ENCODE data around the gene TBC1D13. TPM values are rescaled to one million over a fixed set of nuclear protein-coding genes. Genes with fewer than 3 reads are reported as not detected.
A peak's percentile ranks its signal among the peaks of the same experiment; 100 is the strongest.
"Not testable (repeated sequence)": the region's sequence is repeated elsewhere in the genome, so short reads cannot be mapped to it uniquely, and the experiment has no call there.

TBC1D13 gene
- total RNA-seq, 1 donor from 2014 or later = 24.3 TPM

GRCh38 chr9:128771745-128772519 lies 15.1 kb upstream of the TBC1D13 start, which contains the start of gene ZER1:
Gene ZER1 (minus strand): TSS chr9:128771927. CDS start chr9:128755565, 16,362 bp downstream.
- Mint-ChIP-seq H3K36me3 (ENCODE audit: low read depth, unreplicated experiment) (peaks cover 10% of the 10 kb centered on the region), H3K27ac (ENCODE audit: unreplicated experiment) (peak within 1 kb of the TSS; percentile 85), H3K4me3 (ENCODE audit: unreplicated experiment) (peak within 1 kb of the TSS; percentile 97), H3K9me3 (ENCODE audit: unreplicated experiment) (peaks cover 7% of the 10 kb centered on the region), H3K27me3 (ENCODE audit: low read depth, unreplicated experiment) (no peaks in the 10 kb centered on the region), H3K4me1 (ENCODE audit: low read depth, unreplicated experiment) (peaks cover 7% of the 10 kb centered on the region)
- H3K27me3 ChIP-seq (ENCODE audit: insufficient read depth, low read length) = no peaks in the 10 kb centered on the region
- H2AFZ ChIP-seq (ENCODE audit: low read depth, low read length) = peak within 1 kb of the TSS; percentile 100
- H3K4me3 ChIP-seq (ENCODE audit: insufficient read depth, low read depth, low read length) = peak within 1 kb of the TSS; percentile 81
- DNase-seq (ENCODE audit: low read depth) (peak; percentile 67), FAIRE-seq (no peak)
- TF ChIP-seq CTCF (IDR thresholded peaks at IDR 0.05; ENCODE audit: insufficient read depth, low read depth, low read length) (no peak), EZH2 (IDR thresholded peaks at IDR 0.05; ENCODE audit: insufficient read depth, low read length) (no peak)
- peaks cover 9% of the 10 kb centered on the region for H3K4me1 ChIP-seq (ENCODE audit: insufficient read depth, low read length)
- H3K79me2 ChIP-seq (ENCODE audit: insufficient read depth, low read length) = peaks cover 35% of the 10 kb centered on the region
- no peaks in the 10 kb centered on the region for H3K9me3 ChIP-seq (ENCODE audit: insufficient read depth, low read depth, low read length)
- peak within 1 kb of the TSS; percentile 98 for H3K4me2 ChIP-seq (ENCODE audit: low read length)
- H3K27ac ChIP-seq (ENCODE audit: low read depth, low read length) = peak within 1 kb of the TSS; percentile 82
- no peaks in the 10 kb centered on the region for H3K36me3 ChIP-seq (ENCODE audit: insufficient read depth, low read length)
- peaks cover 13% of the 10 kb centered on the region for H4K20me1 ChIP-seq (ENCODE audit: insufficient read depth, low read length)
- peak within 1 kb of the TSS; percentile 94 for H3K9ac ChIP-seq (ENCODE audit: low read length)

DNA sequence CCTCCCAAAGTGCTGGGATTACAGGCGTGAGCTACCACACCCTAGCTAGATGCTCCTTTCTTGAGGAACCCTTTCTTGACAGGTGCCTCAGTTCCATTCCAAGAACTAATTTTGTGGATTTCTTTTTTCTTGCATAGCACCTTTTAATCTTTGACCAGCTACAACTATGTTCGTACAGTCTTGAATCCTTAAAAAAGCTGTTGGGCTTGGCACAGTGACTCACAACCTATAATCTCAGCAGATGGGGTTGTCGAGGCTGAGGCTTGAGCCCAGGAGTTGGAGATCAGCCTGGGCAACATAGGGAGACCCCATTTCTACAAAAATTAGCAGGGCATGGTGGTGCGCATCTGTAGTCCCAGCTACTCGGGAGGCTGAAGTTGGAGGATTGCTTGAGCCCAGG lies 14.0 kb upstream of the TBC1D13 start:
- Histone ChIP-seq H2AFZ (ENCODE audit: low read depth, low read length) (no peak overlapping the region), H3K27me3 (ENCODE audit: insufficient read depth, low read length) (no peaks in the 10 kb centered on the region), H3K4me1 (ENCODE audit: insufficient read depth, low read length) (peaks cover 9% of the 10 kb centered on the region), H3K4me3 (ENCODE audit: insufficient read depth, low read depth, low read length) (no peak overlapping the region), H3K9ac (ENCODE audit: low read length) (no peak overlapping the region), H3K27ac (ENCODE audit: low read depth, low read length) (no peak overlapping the region), H4K20me1 (ENCODE audit: insufficient read depth, low read length) (peaks cover 11% of the 10 kb centered on the region), H3K9me3 (ENCODE audit: insufficient read depth, low read depth, low read length) (no peaks in the 10 kb centered on the region), H3K36me3 (ENCODE audit: insufficient read depth, low read length) (no peaks in the 10 kb centered on the region), H3K79me2 (ENCODE audit: insufficient read depth, low read length) (peaks cover 30% of the 10 kb centered on the region), H3K4me2 (ENCODE audit: low read length) (no peak overlapping the region)
- no peak for FAIRE-seq
- Mint-ChIP-seq H3K36me3 (ENCODE audit: low read depth, unreplicated experiment) (peaks cover 8% of the 10 kb centered on the region), H3K4me3 (ENCODE audit: unreplicated experiment) (peak overlapping the region; percentile 57), H3K27ac (ENCODE audit: unreplicated experiment) (no peak overlapping the region), H3K27me3 (ENCODE audit: low read depth, unreplicated experiment) (no peaks in the 10 kb centered on the region), H3K9me3 (ENCODE audit: unreplicated experiment) (peaks cover 7% of the 10 kb centered on the region), H3K4me1 (ENCODE audit: low read depth, unreplicated experiment) (peaks cover 7% of the 10 kb centered on the region)
- TF ChIP-seq EZH2 (IDR thresholded peaks at IDR 0.05; ENCODE audit: insufficient read depth, low read length) = no peak
- TF ChIP-seq CTCF (IDR thresholded peaks at IDR 0.05; ENCODE audit: insufficient read depth, low read depth, low read length) = no peak
- no peak for DNase-seq (ENCODE audit: low read depth)

DNA sequence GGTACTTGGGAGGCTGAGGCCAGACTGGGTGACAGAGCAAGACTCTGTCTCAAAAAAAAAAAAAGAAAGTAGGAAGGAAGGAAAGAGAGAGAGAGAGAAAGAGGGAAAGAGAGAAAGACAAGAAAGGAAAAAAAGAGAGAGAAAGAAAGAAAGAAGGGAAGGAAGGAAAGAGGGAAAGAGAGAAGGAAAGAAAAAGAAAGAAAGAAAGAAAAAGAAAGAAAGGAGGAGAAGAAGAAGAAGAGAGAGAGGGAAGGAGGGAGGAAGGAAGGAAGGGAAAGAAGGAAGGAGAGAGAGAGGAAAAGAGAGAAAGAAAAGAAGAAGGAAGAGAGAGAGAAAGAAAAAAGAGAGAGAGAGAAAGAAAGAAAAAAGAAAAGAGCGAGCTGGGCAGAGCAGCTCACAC lies 12.2 kb upstream of the TBC1D13 start:
- H3K9ac ChIP-seq (ENCODE audit: low read length) = no peak overlapping the region
- no peak overlapping the region for H3K27ac ChIP-seq (ENCODE audit: low read depth, low read length)
- no peaks in the 10 kb centered on the region for H4K20me1 ChIP-seq (ENCODE audit: insufficient read depth, low read length)
- no peak overlapping the region for H2AFZ ChIP-seq (ENCODE audit: low read depth, low read length)
- H3K79me2 ChIP-seq (ENCODE audit: insufficient read depth, low read length) = peaks cover 14% of the 10 kb centered on the region
- H3K4me2 ChIP-seq (ENCODE audit: low read length) = no peak overlapping the region
- peaks cover 9% of the 10 kb centered on the region for H3K4me1 ChIP-seq (ENCODE audit: insufficient read depth, low read length)
- H3K27ac Mint-ChIP-seq (ENCODE audit: unreplicated experiment) = no peak overlapping the region
- peaks cover 7% of the 10 kb centered on the region for H3K9me3 Mint-ChIP-seq (ENCODE audit: unreplicated experiment)
- TF ChIP-seq CTCF (IDR thresholded peaks at IDR 0.05; ENCODE audit: insufficient read depth, low read depth, low read length) (no peak), EZH2 (IDR thresholded peaks at IDR 0.05; ENCODE audit: insufficient read depth, low read length) (no peak)
- no peak for DNase-seq (ENCODE audit: low read depth)
- H3K36me3 ChIP-seq (ENCODE audit: insufficient read depth, low read length) = no peaks in the 10 kb centered on the region
- H3K4me1 Mint-ChIP-seq (ENCODE audit: low read depth, unreplicated experiment) = peaks cover 7% of the 10 kb centered on the region
- no peaks in the 10 kb centered on the region for H3K27me3 ChIP-seq (ENCODE audit: insufficient read depth, low read length)
- peaks cover 6% of the 10 kb centered on the region for H3K36me3 Mint-ChIP-seq (ENCODE audit: low read depth, unreplicated experiment)
- H3K9me3 ChIP-seq (ENCODE audit: insufficient read depth, low read depth, low read length) = no peaks in the 10 kb centered on the region
- H3K27me3 Mint-ChIP-seq (ENCODE audit: low read depth, unreplicated experiment) = no peaks in the 10 kb centered on the region
- H3K4me3 ChIP-seq (ENCODE audit: insufficient read depth, low read depth, low read length) = no peak overlapping the region
- no peak overlapping the region for H3K4me3 Mint-ChIP-seq (ENCODE audit: unreplicated experiment)
- no peak for FAIRE-seq

DNA sequence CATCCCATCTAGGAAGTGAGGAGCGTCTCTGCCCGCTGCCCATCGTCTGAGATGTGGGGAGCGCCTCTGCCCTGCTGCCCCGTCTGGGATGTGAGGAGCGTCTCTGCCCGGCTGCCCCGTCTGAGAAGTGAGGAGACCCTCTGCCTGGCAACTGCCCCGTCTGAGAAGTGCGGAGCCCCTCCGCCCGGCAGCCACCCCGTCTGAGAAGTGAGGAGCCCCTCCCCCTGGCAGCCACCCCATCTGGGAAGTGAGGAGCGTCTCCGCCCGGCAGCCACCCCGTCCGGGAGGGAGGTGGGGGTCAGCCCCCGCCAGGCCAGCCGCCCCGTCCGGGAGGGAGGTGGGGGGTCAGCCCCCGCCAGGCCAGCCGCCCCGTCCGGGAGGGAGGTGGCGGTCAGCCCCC lies 7.0 kb upstream of the TBC1D13 start:
- H3K4me1 Mint-ChIP-seq (ENCODE audit: low read depth, unreplicated experiment); H4K20me1 ChIP-seq (ENCODE audit: insufficient read depth, low read length); H3K27me3 Mint-ChIP-seq (ENCODE audit: low read depth, unreplicated experiment); H3K27me3 ChIP-seq (ENCODE audit: insufficient read depth, low read length); FAIRE-seq; H3K27ac Mint-ChIP-seq (ENCODE audit: unreplicated experiment); H3K36me3 ChIP-seq (ENCODE audit: insufficient read depth, low read length); H3K4me3 ChIP-seq (ENCODE audit: insufficient read depth, low read depth, low read length); H3K9ac ChIP-seq (ENCODE audit: low read length); H3K9me3 Mint-ChIP-seq (ENCODE audit: unreplicated experiment); H3K79me2 ChIP-seq (ENCODE audit: insufficient read depth, low read length); H3K4me1 ChIP-seq (ENCODE audit: insufficient read depth, low read length); H3K4me3 Mint-ChIP-seq (ENCODE audit: unreplicated experiment); H2AFZ ChIP-seq (ENCODE audit: low read depth, low read length); H3K4me2 ChIP-seq (ENCODE audit: low read length); H3K36me3 Mint-ChIP-seq (ENCODE audit: low read depth, unreplicated experiment); DNase-seq (ENCODE audit: low read depth); H3K27ac ChIP-seq (ENCODE audit: low read depth, low read length); H3K9me3 ChIP-seq (ENCODE audit: insufficient read depth, low read depth, low read length): not testable (repeated sequence)
